Measurements from ENCODE around the gene SLC12A6.

GRCh38 chr15:34336231-34336990, 1.2 kb downstream of the SLC12A6 start:
- TF ChIP-seq SRSF9 (IDR thresholded peaks at IDR 0.05; ENCODE audit: borderline replicate concordance, insufficient read depth, low read depth, low read length, poor library complexity, severe bottlenecking) (no peak), KDM6A (CRISPR knock-in tag; IDR thresholded peaks at IDR 0.05; ENCODE audit: low read depth) (no peak), EP300 (IDR thresholded peaks at IDR 0.05; ENCODE audit: low read depth in 2 of 2, low read length in 2 of 2) (no peak), EP300 (CRISPR knock-in tag; IDR thresholded peaks at IDR 0.05; ENCODE audit: borderline replicate concordance) (no peak), SKI (IDR thresholded peaks at IDR 0.05; ENCODE audit: partially characterized antibody) (no peak)

All from HepG2 (cell line).